ENCODE measurements around the gene FOXP1.

FOXP1 gene

DNA sequence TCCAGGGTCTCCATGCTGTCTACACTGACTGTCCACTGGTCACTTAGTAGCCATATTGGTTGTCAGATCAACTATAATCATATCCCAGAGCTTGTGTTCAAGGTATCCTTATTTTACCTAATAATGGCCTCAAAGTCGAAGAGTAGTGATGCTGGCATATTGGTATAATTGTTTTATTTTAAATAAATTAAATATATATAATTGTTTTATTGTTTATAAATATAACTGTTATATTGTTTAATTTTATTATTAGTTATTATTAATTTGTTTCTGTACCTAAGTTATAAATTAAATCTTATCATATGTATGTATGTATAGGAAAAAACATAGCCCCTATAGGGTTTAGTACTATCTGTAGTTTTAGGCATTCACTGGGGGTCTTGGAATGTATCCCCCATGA lies 205.0 kb downstream of the FOXP1 start:
- Mint-ChIP-seq H3K27me3 (no peaks in the 10 kb centered on the region), H3K4me3 (no peak overlapping the region), H3K4me1 (peaks cover 27% of the 10 kb centered on the region), H3K9me3 (no peaks in the 10 kb centered on the region), H3K36me3 (ENCODE audit: insufficient read depth) (peaks cover 6% of the 10 kb centered on the region), H3K27ac (ENCODE audit: low read depth) (no peak overlapping the region)
- ATAC-seq (replicated peaks; ENCODE audit: extremely low read depth, poor library complexity, severe bottlenecking) (no peak), DNase-seq (ENCODE audit: low spot score in 2 of 2) (no peak)

DNA sequence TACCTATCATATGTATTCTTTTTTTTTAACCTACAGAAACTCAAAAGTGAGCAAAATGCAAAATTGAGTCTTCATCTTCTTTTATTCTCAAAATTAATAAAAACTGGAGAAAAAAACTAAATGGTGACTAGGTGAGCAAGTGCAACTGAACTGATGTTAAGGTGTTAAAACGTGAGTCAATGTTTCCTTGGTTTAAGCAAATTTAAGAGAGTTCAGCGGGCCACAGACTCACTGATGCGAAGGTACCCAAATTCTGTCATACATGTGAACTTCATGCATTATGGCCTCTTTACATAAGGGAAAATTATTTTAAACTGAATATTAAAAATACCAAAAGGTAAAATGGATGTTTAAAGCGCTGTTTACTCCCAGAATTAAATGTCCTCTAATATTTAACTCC lies 206.6 kb downstream of the FOXP1 start:
- H3K4me1 Mint-ChIP-seq = peaks cover 29% of the 10 kb centered on the region
- H3K27me3 Mint-ChIP-seq = no peaks in the 10 kb centered on the region
- no peak for DNase-seq (ENCODE audit: low spot score in 2 of 2)
- no peak for ATAC-seq (replicated peaks; ENCODE audit: extremely low read depth, poor library complexity, severe bottlenecking)
- no peaks in the 10 kb centered on the region for H3K9me3 Mint-ChIP-seq
- no peak overlapping the region for H3K27ac Mint-ChIP-seq (ENCODE audit: low read depth)
- peaks cover 6% of the 10 kb centered on the region for H3K36me3 Mint-ChIP-seq (ENCODE audit: insufficient read depth)
- no peak overlapping the region for H3K4me3 Mint-ChIP-seq

DNA sequence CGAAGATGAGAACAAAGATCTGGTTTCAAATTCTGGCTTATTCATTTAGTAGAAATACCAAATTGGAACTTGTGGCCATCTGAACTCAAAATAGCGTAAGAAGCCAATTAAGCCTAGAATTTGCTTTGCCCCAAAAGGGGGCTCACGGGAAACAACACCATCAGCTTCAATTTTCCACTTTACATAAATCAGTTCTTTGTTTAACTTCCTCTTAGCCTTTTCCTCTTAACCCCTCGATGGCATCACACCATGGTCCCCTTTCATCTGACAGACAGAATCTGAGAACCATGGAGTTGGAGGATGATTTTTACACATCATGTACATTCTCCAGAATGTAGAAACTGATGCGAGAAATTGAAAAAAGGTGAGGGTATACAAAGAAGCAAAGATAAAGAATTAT lies 207.0 kb downstream of the FOXP1 start:
- DNase-seq (ENCODE audit: low spot score in 2 of 2) (no peak), ATAC-seq (replicated peaks; ENCODE audit: extremely low read depth, poor library complexity, severe bottlenecking) (no peak)
- Mint-ChIP-seq H3K4me1 (peaks cover 33% of the 10 kb centered on the region), H3K9me3 (no peaks in the 10 kb centered on the region), H3K36me3 (ENCODE audit: insufficient read depth) (peaks cover 5% of the 10 kb centered on the region), H3K4me3 (no peak overlapping the region), H3K27me3 (no peaks in the 10 kb centered on the region), H3K27ac (ENCODE audit: low read depth) (no peak overlapping the region)

DNA sequence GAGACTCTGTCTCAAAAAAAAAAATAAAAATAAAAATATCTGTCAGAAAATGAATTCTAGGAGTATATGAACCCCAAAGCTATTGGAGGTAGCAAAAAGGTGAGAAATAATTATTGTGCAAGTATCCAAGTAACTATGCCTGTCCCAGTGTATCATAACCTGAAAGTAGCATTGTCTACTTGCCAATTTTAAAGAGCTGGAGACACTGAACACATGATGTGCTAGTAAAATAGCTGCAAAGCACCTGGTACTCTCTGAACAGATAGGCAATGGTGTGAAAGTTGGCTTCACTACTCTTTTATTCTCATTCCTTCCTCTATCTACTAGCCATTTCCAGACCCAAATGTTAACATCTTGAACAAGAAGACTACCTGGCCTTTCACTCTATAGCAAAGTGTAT lies 208.9 kb downstream of the FOXP1 start:
- ATAC-seq (replicated peaks; ENCODE audit: extremely low read depth, poor library complexity, severe bottlenecking) (no peak), DNase-seq (ENCODE audit: low spot score in 2 of 2) (no peak)
- peaks cover 32% of the 10 kb centered on the region for H3K4me1 Mint-ChIP-seq
- H3K9me3 Mint-ChIP-seq = no peaks in the 10 kb centered on the region
- H3K4me3 Mint-ChIP-seq = no peak overlapping the region
- H3K27ac Mint-ChIP-seq (ENCODE audit: low read depth) = no peak overlapping the region
- peaks cover 3% of the 10 kb centered on the region for H3K36me3 Mint-ChIP-seq (ENCODE audit: insufficient read depth)
- no peaks in the 10 kb centered on the region for H3K27me3 Mint-ChIP-seq

DNA sequence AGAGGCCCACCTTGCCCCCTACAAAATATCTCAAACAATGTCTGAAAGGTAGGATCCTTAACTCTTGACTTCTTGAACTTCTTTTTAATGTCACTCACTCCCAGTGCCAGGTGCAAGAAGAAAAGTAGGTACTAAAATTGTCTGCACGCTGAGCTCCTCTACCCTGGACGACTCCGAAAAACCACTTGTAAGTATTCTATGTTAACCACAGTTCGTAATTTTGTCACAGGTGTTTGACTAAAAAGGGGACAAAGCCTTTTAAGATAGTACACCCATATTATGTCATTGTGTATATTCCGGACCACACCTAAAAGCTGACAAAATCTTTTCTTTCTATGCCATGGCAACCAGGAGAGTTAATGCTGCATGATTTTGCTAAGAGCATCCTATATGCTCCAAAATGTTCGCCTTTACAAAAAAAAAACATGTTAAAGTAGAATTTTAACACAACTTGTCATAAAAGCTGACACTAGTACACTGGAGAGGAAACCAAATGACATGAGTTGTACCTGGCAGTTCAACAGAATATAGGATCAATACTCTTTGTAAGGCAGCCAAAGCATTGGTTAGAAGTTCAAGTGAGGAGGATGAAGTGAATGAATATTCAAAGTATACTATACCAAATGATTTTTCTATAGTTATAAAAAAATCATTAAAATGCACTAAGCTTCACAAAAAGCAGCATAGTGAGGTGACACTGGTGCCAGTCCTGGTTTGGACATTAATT lies 210.5 kb downstream of the FOXP1 start:
- Mint-ChIP-seq H3K9me3 (no peaks in the 10 kb centered on the region), H3K4me1 (peaks cover 27% of the 10 kb centered on the region), H3K27ac (ENCODE audit: low read depth) (peak overlapping the region; percentile 63), H3K27me3 (no peaks in the 10 kb centered on the region), H3K4me3 (peak overlapping the region; percentile 15), H3K36me3 (ENCODE audit: insufficient read depth) (peaks cover 2% of the 10 kb centered on the region)
- DNase-seq (ENCODE audit: low spot score in 2 of 2) (no peak), ATAC-seq (replicated peaks; ENCODE audit: extremely low read depth, poor library complexity, severe bottlenecking) (peak; percentile 77)

DNA sequence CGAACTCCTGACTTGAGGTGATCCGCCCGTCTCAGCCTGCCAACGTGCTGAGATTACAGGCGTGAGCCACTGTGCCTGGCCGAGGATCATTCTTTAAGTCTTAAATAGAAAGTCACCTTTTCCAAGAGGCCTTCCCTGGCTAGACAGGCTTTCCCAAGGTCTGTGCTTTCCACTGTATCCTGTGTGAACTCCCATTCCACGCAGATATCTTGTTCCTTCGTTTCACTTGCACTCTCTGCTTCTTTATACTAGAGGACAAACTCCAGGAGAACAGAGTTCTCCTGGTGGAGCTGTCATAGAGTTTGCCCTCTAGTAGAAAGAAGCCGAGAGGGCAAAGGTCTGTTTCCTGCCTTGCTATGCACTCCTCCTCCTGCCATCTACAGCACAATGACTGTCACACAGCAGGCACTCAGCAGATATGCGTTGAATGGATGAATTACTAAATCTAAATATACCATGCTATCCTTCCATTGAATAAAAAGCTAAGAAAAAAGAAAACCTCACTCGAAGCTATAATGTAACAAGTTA lies 211.2 kb downstream of the FOXP1 start:
- DNase-seq (ENCODE audit: low spot score in 2 of 2) (no peak), ATAC-seq (replicated peaks; ENCODE audit: extremely low read depth, poor library complexity, severe bottlenecking) (no peak)
- H3K4me3 Mint-ChIP-seq = no peak overlapping the region
- H3K4me1 Mint-ChIP-seq = peaks cover 30% of the 10 kb centered on the region
- no peaks in the 10 kb centered on the region for H3K27me3 Mint-ChIP-seq
- peaks cover 2% of the 10 kb centered on the region for H3K36me3 Mint-ChIP-seq (ENCODE audit: insufficient read depth)
- H3K9me3 Mint-ChIP-seq = no peaks in the 10 kb centered on the region
- peak overlapping the region; percentile 63 for H3K27ac Mint-ChIP-seq (ENCODE audit: low read depth)

DNA sequence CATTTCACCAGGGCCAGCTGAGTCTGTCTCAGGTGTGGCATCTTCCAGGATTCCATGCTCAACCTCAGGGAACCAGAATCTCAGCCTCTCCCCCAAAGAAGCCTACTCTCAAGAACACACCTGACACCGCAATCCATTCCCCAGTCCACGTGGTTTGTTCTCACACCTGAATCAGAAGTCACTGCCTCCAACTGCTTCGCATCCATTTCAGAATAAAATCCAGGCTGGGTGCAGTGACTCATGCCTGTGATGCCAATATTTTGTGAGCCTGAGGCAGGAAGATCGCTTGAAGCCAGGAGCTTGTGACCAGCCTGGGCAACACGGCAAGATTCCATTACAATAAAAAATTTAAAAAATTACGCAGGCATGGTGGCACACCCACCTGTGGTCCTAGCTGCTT lies 212.2 kb downstream of the FOXP1 start:
- DNase-seq (ENCODE audit: low spot score in 2 of 2) (no peak), ATAC-seq (replicated peaks; ENCODE audit: extremely low read depth, poor library complexity, severe bottlenecking) (no peak)
- Mint-ChIP-seq H3K4me3 (no peak overlapping the region), H3K36me3 (ENCODE audit: insufficient read depth) (peaks cover 2% of the 10 kb centered on the region), H3K27me3 (no peaks in the 10 kb centered on the region), H3K9me3 (no peaks in the 10 kb centered on the region), H3K27ac (ENCODE audit: low read depth) (peak overlapping the region; percentile 57), H3K4me1 (peaks cover 35% of the 10 kb centered on the region)

DNA sequence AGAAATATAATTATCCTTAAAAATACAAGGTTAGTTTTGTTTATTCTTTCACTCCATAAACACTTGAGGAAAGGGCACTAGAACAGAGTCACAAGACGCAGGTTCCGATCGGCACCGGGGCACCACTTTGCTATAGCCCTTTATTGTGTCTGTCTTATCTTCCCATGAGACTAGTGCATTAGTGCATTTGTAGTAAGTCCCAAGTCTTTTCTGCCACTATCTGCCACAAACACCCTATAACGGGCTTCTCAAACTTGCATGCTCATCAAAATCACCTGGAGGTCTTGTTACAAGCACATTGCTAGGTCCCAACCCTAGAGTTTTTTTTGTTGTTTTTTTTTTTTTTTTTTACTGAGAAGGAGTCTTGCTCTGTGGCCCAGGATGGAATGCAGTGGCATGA lies 213.1 kb downstream of the FOXP1 start:
- Mint-ChIP-seq H3K36me3 (ENCODE audit: insufficient read depth) (peaks cover 4% of the 10 kb centered on the region), H3K27ac (ENCODE audit: low read depth) (no peak overlapping the region), H3K4me3 (no peak overlapping the region), H3K4me1 (peaks cover 35% of the 10 kb centered on the region), H3K27me3 (no peaks in the 10 kb centered on the region), H3K9me3 (no peaks in the 10 kb centered on the region)
- DNase-seq (ENCODE audit: low spot score in 2 of 2) (no peak), ATAC-seq (replicated peaks; ENCODE audit: extremely low read depth, poor library complexity, severe bottlenecking) (no peak)

DNA sequence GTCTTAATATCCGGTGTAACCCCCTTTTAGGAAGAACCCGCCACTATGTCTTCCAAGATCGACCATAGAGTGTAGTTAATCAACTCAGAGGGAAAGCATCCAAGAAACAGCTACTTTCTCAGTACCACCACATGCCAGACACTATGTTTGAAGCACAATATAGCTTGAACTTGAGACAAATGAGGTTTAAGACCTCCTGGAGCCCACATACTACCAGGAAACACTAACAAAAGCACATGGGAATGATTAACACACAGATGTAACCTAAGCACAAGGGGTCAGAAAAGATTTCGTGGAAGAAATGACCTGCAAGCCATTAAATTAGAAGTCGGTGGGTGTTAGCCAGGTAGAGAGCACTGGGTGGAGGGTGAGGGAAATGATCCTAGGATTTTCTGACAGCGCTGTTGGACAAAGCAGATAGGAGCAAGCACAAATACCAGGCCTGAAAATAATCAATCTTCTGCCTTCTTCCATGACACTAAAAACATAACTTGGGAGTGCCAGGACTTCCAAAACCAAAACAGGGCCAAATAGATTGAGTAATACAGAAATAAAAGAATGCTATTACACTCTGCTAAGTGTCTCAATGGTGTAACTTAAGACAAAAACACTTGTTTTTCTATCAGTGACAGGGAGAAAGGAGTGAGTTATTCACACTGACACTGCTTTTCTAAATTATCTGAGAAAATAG lies 213.7 kb downstream of the FOXP1 start:
- no peak overlapping the region for H3K4me3 Mint-ChIP-seq
- H3K4me1 Mint-ChIP-seq = peaks cover 35% of the 10 kb centered on the region

DNA sequence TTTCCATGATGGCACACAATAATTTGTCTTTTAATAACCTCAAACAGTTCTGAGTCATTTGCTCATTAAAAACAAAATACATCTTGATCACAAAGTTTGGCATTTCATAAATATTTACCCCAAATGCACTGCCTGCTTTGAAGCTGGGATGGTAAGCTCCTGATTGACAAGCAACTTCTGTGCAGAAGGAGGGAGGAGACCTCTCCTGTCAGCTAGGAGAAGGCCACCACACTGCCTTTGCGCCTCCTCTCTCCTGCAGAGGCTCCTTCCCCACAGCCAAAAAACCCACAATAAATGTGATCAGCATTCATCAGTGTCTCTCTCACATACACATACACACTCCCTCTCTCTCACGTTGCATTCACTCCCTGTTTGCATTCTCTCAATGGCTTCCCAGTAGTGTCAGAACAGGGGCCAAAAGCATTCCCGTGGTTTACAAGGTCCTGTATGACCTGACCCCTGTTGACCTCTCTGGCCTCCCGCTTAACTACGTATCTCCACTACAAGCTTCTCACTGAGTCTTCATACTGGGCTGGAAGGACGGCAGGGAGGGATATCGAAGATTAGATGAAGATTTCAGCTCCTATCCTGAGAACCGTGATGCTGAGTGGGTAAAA lies 216.4 kb downstream of the FOXP1 start:
- ATAC-seq (replicated peaks; ENCODE audit: extremely low read depth, poor library complexity, severe bottlenecking) (no peak), DNase-seq (ENCODE audit: low spot score in 2 of 2) (no peak)
- Mint-ChIP-seq H3K27ac (ENCODE audit: low read depth) (no peak overlapping the region), H3K9me3 (no peaks in the 10 kb centered on the region), H3K4me3 (no peak overlapping the region), H3K36me3 (ENCODE audit: insufficient read depth) (peaks cover 3% of the 10 kb centered on the region), H3K27me3 (no peaks in the 10 kb centered on the region), H3K4me1 (peaks cover 29% of the 10 kb centered on the region)

More for the DNA sequence above, 213.7 kb downstream of the FOXP1 start:
- H3K27me3 Mint-ChIP-seq = no peaks in the 10 kb centered on the region
- DNase-seq (ENCODE audit: low spot score in 2 of 2) (no peak), ATAC-seq (replicated peaks; ENCODE audit: extremely low read depth, poor library complexity, severe bottlenecking) (no peak)
- H3K27ac Mint-ChIP-seq (ENCODE audit: low read depth) = no peak overlapping the region
- H3K36me3 Mint-ChIP-seq (ENCODE audit: insufficient read depth) = peaks cover 5% of the 10 kb centered on the region
- H3K9me3 Mint-ChIP-seq = no peaks in the 10 kb centered on the region

DNA sequence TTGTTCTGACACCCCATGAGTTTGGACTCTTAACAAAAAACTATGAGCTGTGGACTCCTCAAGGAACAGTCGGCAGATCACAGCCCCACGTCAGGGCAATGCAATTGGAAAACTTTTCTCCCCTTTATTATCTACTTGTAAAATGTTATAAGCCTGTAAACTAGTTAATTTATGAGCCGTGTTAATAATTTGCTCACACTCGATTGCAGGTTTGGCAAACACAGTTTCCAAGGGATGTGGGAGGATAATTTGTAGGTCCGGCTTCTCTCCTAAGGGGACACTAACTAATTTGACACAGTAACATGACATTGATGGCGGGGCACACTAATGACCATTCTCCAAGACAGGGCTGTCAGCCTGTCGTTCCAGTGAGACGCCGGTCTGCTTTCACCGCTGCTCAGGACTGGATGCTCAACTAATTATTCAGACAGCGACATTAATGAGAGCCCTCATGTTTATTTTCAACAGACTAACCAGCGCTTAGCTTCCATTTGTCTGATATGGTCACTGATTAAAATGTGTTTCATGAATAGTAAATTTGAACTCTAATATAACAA lies 222.1 kb downstream of the FOXP1 start:
- Mint-ChIP-seq H3K27ac (ENCODE audit: low read depth) (no peak overlapping the region), H3K27me3 (no peaks in the 10 kb centered on the region)

DNA sequence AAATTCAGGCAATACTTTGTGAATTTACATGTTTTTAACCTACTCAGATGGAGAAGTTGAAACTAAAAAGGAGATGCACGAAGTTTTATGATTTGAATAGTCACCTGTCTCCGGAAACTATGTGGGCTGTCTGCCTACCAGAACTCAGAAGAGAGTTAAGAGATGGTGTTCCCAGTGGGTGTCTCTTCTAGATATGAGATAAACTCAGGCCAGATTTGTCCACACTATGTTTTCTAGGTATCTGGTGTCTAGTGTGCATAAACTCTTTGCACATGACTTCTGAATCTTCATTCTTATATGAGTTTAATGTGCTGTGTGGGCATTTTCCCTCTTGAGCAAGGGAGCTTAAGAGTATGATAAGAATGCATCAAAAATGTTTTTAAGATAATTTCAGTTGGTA lies 222.8 kb downstream of the FOXP1 start:
- no peaks in the 10 kb centered on the region for H3K27me3 Mint-ChIP-seq
- no peak for ATAC-seq (replicated peaks; ENCODE audit: extremely low read depth, poor library complexity, severe bottlenecking)
- no peaks in the 10 kb centered on the region for H3K9me3 Mint-ChIP-seq
- peak overlapping the region; percentile 29 for H3K27ac Mint-ChIP-seq (ENCODE audit: low read depth)
- H3K4me1 Mint-ChIP-seq = peaks cover 35% of the 10 kb centered on the region
- DNase-seq (ENCODE audit: low spot score in 2 of 2) = no peak
- peak overlapping the region; percentile 40 for H3K4me3 Mint-ChIP-seq
- peaks cover 11% of the 10 kb centered on the region for H3K36me3 Mint-ChIP-seq (ENCODE audit: insufficient read depth)

More for the DNA sequence above, 222.1 kb downstream of the FOXP1 start:
- ATAC-seq (replicated peaks; ENCODE audit: extremely low read depth, poor library complexity, severe bottlenecking) = no peak
- Mint-ChIP-seq H3K36me3 (ENCODE audit: insufficient read depth) (peaks cover 11% of the 10 kb centered on the region), H3K4me3 (no peak overlapping the region), H3K4me1 (peaks cover 32% of the 10 kb centered on the region), H3K9me3 (no peaks in the 10 kb centered on the region)
- DNase-seq (ENCODE audit: low spot score in 2 of 2) = no peak

Data from central memory CD8-positive, alpha-beta T cell (primary cell).